Colonic mucosa (tissue), 4 donors: Measurements from ENCODE around the gene LTBP4. TPM values are rescaled to one million over a fixed set of nuclear protein-coding genes. Genes with fewer than 3 reads are reported as not detected.

Experiments
- DNase-seq: peaks from one replicate; pipeline ENCODE4 v3.0.0-alpha.2; 2020
- H3K27ac ChIP-seq: fragments of 200-600 bp; one replicate; pipeline ENCODE4 v1.8.0; 2021
- H3K27me3 ChIP-seq: fragments of 200-600 bp; one replicate; pipeline ENCODE4 v1.8.0; 2021
- H3K36me3 ChIP-seq: fragments of 200-600 bp; one replicate; pipeline ENCODE4 v1.8.0; 2021
- H3K4me1 ChIP-seq: fragments of 200-600 bp; one replicate; pipeline ENCODE4 v1.8.0; 2021; ENCODE audit warnings: mild to moderate bottlenecking
- H3K4me3 ChIP-seq: fragments of 200-600 bp; one replicate; pipeline ENCODE4 v1.8.0; 2021
- H3K9ac ChIP-seq, 2 donors: one replicate each; pipeline ENCODE4 v1.7.0; 2013; ENCODE audit warnings: control low read depth in 2 of 2, low read depth in 2 of 2, low read length in 2 of 2
- H3K9me3 ChIP-seq: fragments of 200-600 bp; one replicate; pipeline ENCODE4 v1.8.0; 2021
- intact Hi-C: fragments of 100-400 bp; cut with DNase I; formaldehyde crosslinking; loops from one replicate; pipeline ENCODE4 v1.14.1; 2022
- total RNA-seq, 2 donors: library from RNA; stranded (reverse); fragmentation: NEBNext Ultra II Directional in 1 of 2; extraction: Animal tissue kit (Norgen Biotek cat#: 25700) in 1 of 2; gene quantifications; one replicate each; pipeline ENCODE4 v1.2.1, GENCODE V29; 2021
- TF ChIP-seq, protein P1 (sequence below): fragments of 200-600 bp; IDR thresholded peaks from one replicate; pipeline ENCODE4 v1.8.0; 2022; ENCODE audit warnings: antibody characterized with exemption, mild to moderate bottlenecking
- donor health status: healthy.
- donor health status: DM: no; HTN: no; CAD: no.
- donor health status: DM: no; HTN: no; CAD: no.

Gene LTBP4
- total RNA-seq, 2 donors from 2014 or later, result 143 to 231 TPM

DNA sequence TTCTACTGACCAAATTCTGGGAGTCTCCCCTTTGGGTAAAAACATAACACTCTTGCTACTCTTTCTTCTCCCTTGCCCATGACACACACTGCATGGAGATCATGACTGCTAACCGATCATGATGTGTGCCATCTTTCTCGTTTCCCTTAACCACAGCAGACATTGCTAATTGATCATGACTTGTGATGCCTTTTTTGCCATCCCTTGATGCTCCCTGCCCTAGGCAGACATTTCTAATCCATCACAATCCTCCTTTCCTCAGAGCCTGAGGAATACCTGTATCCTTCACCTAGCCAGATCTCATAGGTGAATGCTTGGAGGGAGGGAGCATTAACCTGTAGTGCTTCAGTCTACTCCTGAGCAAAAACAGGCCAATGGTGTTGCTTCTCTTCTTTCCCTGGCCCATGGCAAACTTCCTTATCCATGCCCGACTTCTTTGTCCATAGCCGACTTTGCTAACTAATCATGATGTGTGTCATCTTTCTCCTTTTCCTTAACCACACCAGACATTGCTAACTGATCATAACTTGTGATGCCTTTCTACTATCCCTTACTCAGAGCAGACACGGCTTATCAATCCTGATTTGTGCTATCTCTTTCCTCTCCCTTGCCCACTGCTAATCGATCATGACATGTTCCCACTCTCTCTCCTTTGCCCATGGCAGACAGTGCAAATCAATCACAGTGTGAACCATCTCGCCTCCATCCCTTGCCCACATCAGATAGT, 71.6 kb downstream of the LTBP4 start:
- TF ChIP-seq, protein P1, sequence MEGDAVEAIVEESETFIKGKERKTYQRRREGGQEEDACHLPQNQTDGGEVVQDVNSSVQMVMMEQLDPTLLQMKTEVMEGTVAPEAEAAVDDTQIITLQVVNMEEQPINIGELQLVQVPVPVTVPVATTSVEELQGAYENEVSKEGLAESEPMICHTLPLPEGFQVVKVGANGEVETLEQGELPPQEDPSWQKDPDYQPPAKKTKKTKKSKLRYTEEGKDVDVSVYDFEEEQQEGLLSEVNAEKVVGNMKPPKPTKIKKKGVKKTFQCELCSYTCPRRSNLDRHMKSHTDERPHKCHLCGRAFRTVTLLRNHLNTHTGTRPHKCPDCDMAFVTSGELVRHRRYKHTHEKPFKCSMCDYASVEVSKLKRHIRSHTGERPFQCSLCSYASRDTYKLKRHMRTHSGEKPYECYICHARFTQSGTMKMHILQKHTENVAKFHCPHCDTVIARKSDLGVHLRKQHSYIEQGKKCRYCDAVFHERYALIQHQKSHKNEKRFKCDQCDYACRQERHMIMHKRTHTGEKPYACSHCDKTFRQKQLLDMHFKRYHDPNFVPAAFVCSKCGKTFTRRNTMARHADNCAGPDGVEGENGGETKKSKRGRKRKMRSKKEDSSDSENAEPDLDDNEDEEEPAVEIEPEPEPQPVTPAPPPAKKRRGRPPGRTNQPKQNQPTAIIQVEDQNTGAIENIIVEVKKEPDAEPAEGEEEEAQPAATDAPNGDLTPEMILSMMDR, result no peak
- intact Hi-C loops, result no loop called here
- Histone ChIP-seq H3K9ac (no peak overlapping the region), H3K27me3 (no peaks in the 10 kb centered on the region), H3K4me3 (no peak overlapping the region), H3K27ac (no peak overlapping the region), H3K9me3 (no peaks in the 10 kb centered on the region), H3K36me3 (no peaks in the 10 kb centered on the region), H3K4me1 (no peaks in the 10 kb centered on the region)
- no peak for DNase-seq

DNA sequence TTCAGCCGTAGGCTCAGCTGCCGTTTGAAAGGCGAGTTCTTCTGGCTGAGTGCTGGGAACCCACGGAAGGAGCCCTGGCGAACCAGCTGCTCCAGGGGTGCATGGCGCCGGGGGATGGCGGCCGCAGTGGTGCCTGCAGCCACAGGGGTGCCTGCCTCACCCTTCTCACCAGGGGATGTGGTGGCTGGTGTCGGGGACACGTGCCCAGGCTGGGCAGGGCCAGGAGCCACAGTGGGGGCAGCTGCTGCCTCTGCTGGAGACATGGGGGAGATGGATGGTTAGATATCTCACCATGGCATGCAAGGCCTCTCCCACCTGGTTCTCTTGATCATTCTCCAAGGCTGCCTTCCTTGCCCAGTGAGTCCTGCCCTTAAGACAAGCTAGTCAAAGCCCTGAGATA, 72.2 kb downstream of the LTBP4 start:
- no peak overlapping the region for H3K9ac ChIP-seq
- H3K4me3 ChIP-seq, result no peak overlapping the region
- H3K27ac ChIP-seq, result no peak overlapping the region
- TF ChIP-seq, protein P1, result no peak
- H3K9me3 ChIP-seq, result no peaks in the 10 kb centered on the region
- intact Hi-C loops, result no loop called here
- no peaks in the 10 kb centered on the region for H3K36me3 ChIP-seq
- no peaks in the 10 kb centered on the region for H3K4me1 ChIP-seq
- no peaks in the 10 kb centered on the region for H3K27me3 ChIP-seq
- DNase-seq, result no peak

DNA sequence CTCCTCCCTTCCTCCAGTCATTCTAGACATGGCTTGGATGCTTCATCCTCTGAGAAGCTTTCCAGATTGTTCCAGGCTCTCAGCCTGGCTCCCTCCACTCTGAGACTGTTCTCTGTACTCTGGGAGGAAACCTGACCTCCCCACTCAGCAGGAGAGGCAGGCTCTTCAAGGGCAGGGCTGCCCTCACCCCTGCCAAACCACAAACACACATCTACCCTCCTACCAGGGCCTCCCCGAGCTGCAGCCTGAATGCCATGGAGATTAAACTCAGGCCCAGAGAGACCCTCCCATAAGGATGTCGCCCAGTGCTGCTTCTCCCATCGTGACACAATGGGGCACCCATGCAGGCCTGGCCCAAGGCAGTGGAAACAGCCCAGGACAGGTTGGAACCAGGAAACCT, 73.1 kb downstream of the LTBP4 start:
- Histone ChIP-seq H3K9me3 (no peaks in the 10 kb centered on the region), H3K9ac (no peak overlapping the region), H3K27me3 (no peaks in the 10 kb centered on the region), H3K36me3 (no peaks in the 10 kb centered on the region), H3K4me3 (no peak overlapping the region), H3K4me1 (no peaks in the 10 kb centered on the region), H3K27ac (no peak overlapping the region)
- no peak for DNase-seq
- TF ChIP-seq, protein P1, result no peak
- intact Hi-C loops, result no loop called here

DNA sequence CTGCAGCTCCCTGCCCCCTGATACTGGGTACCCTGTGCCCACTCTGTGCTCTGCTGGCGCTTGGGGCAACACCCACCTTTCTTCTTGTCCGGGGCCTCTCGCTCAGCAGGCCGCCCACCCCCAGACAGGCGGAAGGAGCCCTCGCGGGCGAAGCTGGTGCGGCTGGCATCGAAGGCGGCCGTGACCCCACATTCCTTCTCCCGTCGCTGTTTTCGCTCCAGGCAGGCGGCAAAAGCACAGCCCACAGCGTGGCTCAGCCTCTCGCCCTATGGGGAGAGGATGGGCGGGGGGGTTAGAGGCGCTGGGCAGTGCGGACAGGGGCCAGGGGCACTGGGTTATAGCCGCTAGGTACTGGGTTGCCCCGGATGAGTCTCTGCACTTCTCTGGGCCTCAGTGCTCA, 76.0 kb downstream of the LTBP4 start:
- no peaks in the 10 kb centered on the region for H3K9me3 ChIP-seq
- intact Hi-C loops, result no loop called here
- TF ChIP-seq, protein P1, result no peak
- no peak overlapping the region for H3K9ac ChIP-seq
- H3K27ac ChIP-seq, result no peak overlapping the region
- no peak overlapping the region for H3K4me3 ChIP-seq
- H3K4me1 ChIP-seq, result no peaks in the 10 kb centered on the region
- DNase-seq, result no peak
- H3K27me3 ChIP-seq, result no peaks in the 10 kb centered on the region
- no peaks in the 10 kb centered on the region for H3K36me3 ChIP-seq

Other genes starting within 250 kb of the LTBP4 start
- gene HIPK4, start 211.2 kb upstream of the LTBP4 start, total RNA-seq, result not detected
- 1 to 10 TPM; 1.4 to 1.7 TPM for gene PRX, start 188.0 kb upstream of the LTBP4 start, total RNA-seq
- gene SERTAD1, start 175.4 kb upstream of the LTBP4 start, total RNA-seq, result 10 to 100 TPM in 1 of 2 donors, 1 to 10 TPM in 1; 8.7 to 16.0 TPM
- gene SERTAD3, start 157.0 kb upstream of the LTBP4 start, total RNA-seq, result 10 to 100 TPM; 26.5 to 36.0 TPM
- 10 to 100 TPM; 76.5 to 94.9 TPM for gene BLVRB, start 135.6 kb upstream of the LTBP4 start, total RNA-seq
- gene SPTBN4, start 134.4 kb upstream of the LTBP4 start, total RNA-seq, result under 1 TPM; 0.29 to 0.74 TPM
- gene SHKBP1, start 24.5 kb upstream of the LTBP4 start, total RNA-seq, result 10 to 100 TPM; 53.6 to 87.8 TPM
- 10 to 100 TPM; 12.8 to 22.0 TPM for gene NUMBL, start 89.3 kb downstream of the LTBP4 start, total RNA-seq
- gene COQ8B, start 115.5 kb downstream of the LTBP4 start, total RNA-seq, result 10 to 100 TPM; 26.5 to 48.5 TPM
- 10 to 100 TPM; 15.8 to 22.0 TPM for gene ITPKC, start 115.7 kb downstream of the LTBP4 start, total RNA-seq
- gene ACTMAP, start 149.1 kb downstream of the LTBP4 start, total RNA-seq, result 10 to 100 TPM; 11.1 to 18.7 TPM
- gene SNRPA, start 149.8 kb downstream of the LTBP4 start, total RNA-seq, result 100 to 1,000 TPM in 1 of 2 donors, 10 to 100 TPM in 1; 56.0 to 126 TPM
- gene MIA, start 174.2 kb downstream of the LTBP4 start, total RNA-seq, result 1 to 10 TPM; 1.0 to 3.6 TPM
- gene RAB4B, start 176.9 kb downstream of the LTBP4 start, total RNA-seq, result 10 to 100 TPM; 42.3 to 53.4 TPM
- 10 to 100 TPM; 67.3 to 87.8 TPM for gene EGLN2, start 197.8 kb downstream of the LTBP4 start, total RNA-seq
- 1 to 10 TPM in 1 of 2 donors, not detected in 1; 1.4 TPM for gene CYP2A6, start 249.1 kb downstream of the LTBP4 start, total RNA-seq